ENCODE measurements around the gene TSPEAR.

DNA sequence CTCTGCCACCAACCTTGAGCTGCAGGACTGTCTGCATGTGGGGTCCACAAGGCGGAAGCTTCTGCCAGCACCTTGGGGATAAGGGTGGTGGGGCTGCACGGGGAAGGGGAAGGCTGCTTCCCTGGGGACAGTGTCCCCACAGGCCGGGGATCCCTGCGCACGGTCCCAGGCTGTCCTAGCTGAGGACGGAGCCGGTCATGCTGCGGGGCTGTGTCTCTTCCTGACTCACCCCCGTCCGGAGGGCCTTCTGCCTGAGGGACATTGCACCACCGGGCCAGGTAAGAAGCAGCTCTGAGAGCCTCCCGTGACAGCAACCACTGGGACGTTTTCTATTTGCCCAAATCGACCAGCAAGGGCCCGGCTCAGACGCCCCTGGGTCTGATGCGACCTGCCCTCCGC is 201.3 kb downstream of the TSPEAR start:
- TF ChIP-seq, protein P1, sequence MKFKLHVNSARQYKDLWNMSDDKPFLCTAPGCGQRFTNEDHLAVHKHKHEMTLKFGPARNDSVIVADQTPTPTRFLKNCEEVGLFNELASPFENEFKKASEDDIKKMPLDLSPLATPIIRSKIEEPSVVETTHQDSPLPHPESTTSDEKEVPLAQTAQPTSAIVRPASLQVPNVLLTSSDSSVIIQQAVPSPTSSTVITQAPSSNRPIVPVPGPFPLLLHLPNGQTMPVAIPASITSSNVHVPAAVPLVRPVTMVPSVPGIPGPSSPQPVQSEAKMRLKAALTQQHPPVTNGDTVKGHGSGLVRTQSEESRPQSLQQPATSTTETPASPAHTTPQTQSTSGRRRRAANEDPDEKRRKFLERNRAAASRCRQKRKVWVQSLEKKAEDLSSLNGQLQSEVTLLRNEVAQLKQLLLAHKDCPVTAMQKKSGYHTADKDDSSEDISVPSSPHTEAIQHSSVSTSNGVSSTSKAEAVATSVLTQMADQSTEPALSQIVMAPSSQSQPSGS (CRISPR knock-in tag; IDR thresholded peaks at IDR 0.05; ENCODE audit: borderline replicate concordance, low read depth) = no peak
- TF ChIP-seq CTCF (IDR thresholded peaks at IDR 0.05) = no peak
- no peak for TF ChIP-seq NR3C1 (CRISPR knock-in tag; conservative IDR thresholded peaks at IDR 0.05; ENCODE audit: low read depth)
- no peak for TF ChIP-seq ESRRA (CRISPR knock-in tag; IDR thresholded peaks at IDR 0.05; ENCODE audit: borderline replicate concordance)
- no peak for TF ChIP-seq GTF2I (CRISPR knock-in tag; conservative IDR thresholded peaks at IDR 0.05)
- TF ChIP-seq PRRX2 (CRISPR knock-in tag; IDR thresholded peaks at IDR 0.05) = no peak
- TF ChIP-seq ZNF416 (CRISPR knock-in tag; IDR thresholded peaks at IDR 0.05) = no peak
- no peak for TF ChIP-seq ATF3 (CRISPR knock-in tag; conservative IDR thresholded peaks at IDR 0.05)
- TF ChIP-seq USF2 (CRISPR knock-in tag; IDR thresholded peaks at IDR 0.05) = no peak
